RWPE2 (cell line): ENCODE results near the gene CDK3.

Experiments used
- ATAC-seq: fragments of 200-7000 bp; cut with Tn5 transposase; 3 replicates; pipeline ENCODE4 v1.9.1; 2021; ENCODE audit warnings: low read depth
- DNase-seq: peaks from one replicate; pipeline ENCODE4 v3.0.0-alpha.2; 2020; ENCODE audit warnings: low spot score
- H3K27ac ChIP-seq: fragments of 450-650 bp; 2 replicates; pipeline ENCODE4 v1.5.1; 2017; ENCODE audit warnings: mild to moderate bottlenecking; ENCODE audit not compliant: poor library complexity, severe bottlenecking
- H3K27me3 ChIP-seq: fragments of 250-450 bp; sonication (Bioruptor Pico); 2 replicates; pipeline ENCODE4 v1.5.1; 2021; ENCODE audit warnings: mild to moderate bottlenecking, moderate library complexity; ENCODE audit not compliant: insufficient read depth, poor library complexity, severe bottlenecking
- H3K36me3 ChIP-seq: fragments of 250-450 bp; sonication (Bioruptor Pico); 2 replicates; pipeline ENCODE4 v1.5.1; 2020; ENCODE audit warnings: low read depth, mild to moderate bottlenecking, moderate library complexity
- H3K4me1 ChIP-seq: fragments of 250-450 bp; sonication (Bioruptor Pico); 2 replicates; pipeline ENCODE4 v1.5.1; 2021; ENCODE audit warnings: mild to moderate bottlenecking, moderate library complexity; ENCODE audit not compliant: insufficient read depth, poor library complexity, severe bottlenecking
- H3K4me3 ChIP-seq: fragments of 250-450 bp; sonication (Bioruptor Pico); 2 replicates; pipeline ENCODE4 v1.5.1; 2021; ENCODE audit warnings: mild to moderate bottlenecking, moderate library complexity; ENCODE audit not compliant: severe bottlenecking
- H3K9me3 ChIP-seq: fragments of 250-450 bp; sonication (Bioruptor Pico); 2 replicates; pipeline ENCODE4 v1.5.1; 2021; ENCODE audit warnings: mild to moderate bottlenecking, moderate library complexity; ENCODE audit not compliant: severe bottlenecking
- TF ChIP-seq, protein P1 (sequence below): fragments of 450-650 bp; IDR thresholded peaks from one replicate; pipeline ENCODE4 v1.5.1; 2017; ENCODE audit warnings: mild to moderate bottlenecking, moderate library complexity; ENCODE audit not compliant: poor library complexity, severe bottlenecking

The CDK3 gene

DNA sequence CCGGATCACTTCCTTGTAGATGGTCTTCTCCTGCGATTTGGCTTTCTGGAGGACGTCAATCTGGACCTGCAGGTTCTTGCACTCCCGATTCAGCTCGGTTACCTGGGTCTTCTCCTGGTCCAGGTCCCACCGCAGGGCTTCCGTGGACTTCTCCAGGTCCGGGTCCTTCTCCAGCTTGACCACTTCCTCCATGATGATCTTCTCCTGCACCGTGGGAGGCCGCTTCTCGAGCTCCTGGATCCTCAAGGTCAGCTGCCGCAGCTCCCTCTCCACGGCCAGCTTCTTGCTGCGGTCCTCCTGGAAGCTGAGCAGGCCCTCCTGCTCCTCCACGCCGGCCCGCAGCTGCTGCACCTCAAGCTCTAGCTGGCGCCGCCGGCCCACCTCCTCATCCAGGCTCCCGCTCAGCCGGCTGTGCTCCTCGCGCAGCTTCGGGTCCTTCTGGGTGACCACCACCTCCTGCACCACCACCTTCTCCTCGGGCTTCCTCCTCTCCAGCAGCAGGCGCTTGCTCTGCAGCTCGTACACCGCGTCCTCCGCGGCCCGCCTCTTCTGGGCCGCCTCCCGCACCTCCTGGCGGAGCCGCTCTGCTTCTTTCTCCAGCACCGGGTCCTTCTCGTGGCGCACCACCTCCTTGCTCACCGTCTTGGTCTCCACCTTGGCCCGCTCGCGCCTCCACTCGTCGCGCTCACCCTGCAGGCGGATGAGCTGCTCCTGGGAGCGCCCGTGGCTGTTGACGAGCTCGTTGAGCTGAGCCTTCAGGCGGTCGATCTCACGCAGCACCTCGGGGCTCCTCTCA is 8.2 kb downstream of the CDK3 start:
- Histone ChIP-seq H3K27me3 (no peaks in the 10 kb centered on the region), H3K4me3 (no peak overlapping the region), H3K36me3 (peaks cover 9% of the 10 kb centered on the region), H3K9me3 (no peaks in the 10 kb centered on the region), H3K4me1 (no peaks in the 10 kb centered on the region), H3K27ac (no peak overlapping the region)
- DNase-seq (peak; percentile 64), ATAC-seq (no peak)
- TF ChIP-seq, protein P1, sequence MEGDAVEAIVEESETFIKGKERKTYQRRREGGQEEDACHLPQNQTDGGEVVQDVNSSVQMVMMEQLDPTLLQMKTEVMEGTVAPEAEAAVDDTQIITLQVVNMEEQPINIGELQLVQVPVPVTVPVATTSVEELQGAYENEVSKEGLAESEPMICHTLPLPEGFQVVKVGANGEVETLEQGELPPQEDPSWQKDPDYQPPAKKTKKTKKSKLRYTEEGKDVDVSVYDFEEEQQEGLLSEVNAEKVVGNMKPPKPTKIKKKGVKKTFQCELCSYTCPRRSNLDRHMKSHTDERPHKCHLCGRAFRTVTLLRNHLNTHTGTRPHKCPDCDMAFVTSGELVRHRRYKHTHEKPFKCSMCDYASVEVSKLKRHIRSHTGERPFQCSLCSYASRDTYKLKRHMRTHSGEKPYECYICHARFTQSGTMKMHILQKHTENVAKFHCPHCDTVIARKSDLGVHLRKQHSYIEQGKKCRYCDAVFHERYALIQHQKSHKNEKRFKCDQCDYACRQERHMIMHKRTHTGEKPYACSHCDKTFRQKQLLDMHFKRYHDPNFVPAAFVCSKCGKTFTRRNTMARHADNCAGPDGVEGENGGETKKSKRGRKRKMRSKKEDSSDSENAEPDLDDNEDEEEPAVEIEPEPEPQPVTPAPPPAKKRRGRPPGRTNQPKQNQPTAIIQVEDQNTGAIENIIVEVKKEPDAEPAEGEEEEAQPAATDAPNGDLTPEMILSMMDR, result no peak

DNA sequence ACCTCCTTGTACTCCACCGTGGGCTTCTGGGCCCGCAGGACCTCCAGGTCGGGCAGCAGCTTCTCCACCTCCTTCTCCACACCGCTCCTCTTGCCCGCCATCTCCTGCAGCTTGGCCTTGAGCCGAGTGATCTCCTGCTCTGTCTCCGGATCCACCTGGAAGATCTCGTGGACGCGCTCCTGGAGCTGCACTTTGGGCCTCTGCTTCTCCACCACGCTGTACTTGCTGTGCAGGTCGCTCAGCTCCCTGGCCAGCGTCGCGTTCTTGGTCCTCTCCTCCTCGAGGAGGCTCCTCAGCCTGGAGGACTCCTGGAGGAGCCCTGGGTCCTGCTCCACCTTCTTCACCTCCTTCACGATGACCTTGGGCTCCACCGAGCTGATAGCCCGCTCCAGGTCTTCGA is 8.8 kb downstream of the CDK3 start:
- no peaks in the 10 kb centered on the region for H3K4me1 ChIP-seq
- no peak overlapping the region for H3K27ac ChIP-seq
- DNase-seq (no peak), ATAC-seq (no peak)
- no peaks in the 10 kb centered on the region for H3K27me3 ChIP-seq
- H3K36me3 ChIP-seq, result peaks cover 16% of the 10 kb centered on the region
- no peaks in the 10 kb centered on the region for H3K9me3 ChIP-seq
- H3K4me3 ChIP-seq, result no peak overlapping the region
- TF ChIP-seq, protein P1, result no peak

DNA sequence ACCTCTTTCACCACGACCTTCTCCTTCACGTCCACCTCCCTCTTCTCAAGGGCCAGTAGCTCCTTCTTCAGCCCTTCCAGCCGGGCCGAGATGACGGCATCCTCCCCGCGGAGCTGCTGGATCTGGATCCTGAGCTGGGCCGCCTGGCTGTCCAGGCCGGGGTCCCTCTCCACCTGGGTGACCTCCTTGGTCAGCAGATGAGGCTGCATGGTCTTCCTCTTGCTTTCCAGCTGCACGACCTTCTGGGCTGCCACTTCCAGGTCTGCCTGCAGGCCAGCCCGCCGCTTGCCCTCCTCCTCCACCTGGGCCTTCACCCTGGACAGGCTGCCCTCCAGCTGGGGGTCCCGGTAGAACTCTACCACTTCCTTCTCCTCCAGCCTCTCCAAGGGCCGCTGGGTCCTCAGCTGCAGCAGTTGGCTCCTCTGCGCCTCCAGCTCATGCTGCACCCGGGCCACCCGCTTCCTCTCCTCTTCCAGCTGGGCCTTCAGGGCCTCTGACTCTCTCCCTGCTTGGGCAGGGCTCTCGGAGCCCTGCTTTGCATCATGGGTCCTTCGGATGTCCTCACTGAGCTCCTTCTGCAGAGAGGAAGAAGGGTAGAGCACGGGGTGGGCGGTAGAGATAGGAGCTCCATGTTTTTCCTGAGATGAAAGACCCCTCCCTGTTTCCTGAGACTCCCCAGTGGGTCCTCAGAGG is 9.5 kb downstream of the CDK3 start:
- no peak overlapping the region for H3K27ac ChIP-seq
- no peaks in the 10 kb centered on the region for H3K4me1 ChIP-seq
- no peak overlapping the region for H3K4me3 ChIP-seq
- H3K36me3 ChIP-seq, result peaks cover 19% of the 10 kb centered on the region
- TF ChIP-seq, protein P1, result no peak
- DNase-seq, result peak; percentile 67
- no peaks in the 10 kb centered on the region for H3K27me3 ChIP-seq
- no peak for ATAC-seq
- H3K9me3 ChIP-seq, result no peaks in the 10 kb centered on the region

DNA sequence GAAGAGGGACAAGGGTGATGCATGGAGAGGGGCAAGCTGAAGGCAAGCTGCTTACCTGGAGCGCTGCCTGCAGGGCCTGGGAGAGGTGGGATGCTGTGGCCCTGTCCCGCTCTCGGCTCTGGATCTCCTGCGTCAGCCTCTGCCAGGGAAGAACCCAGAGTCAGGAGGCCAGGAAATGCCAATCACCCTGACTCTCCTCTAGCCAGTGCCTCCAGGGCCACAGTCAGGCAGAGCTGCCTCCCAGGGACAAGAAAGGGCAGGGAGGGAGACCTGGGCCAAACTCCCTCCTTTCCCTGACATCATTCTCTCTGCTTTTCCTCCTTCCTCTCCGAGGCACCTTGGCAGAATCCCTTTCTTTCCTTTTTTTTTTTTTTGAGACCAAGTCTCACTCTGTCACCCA is 11.3 kb downstream of the CDK3 start:
- H3K27ac ChIP-seq, result no peak overlapping the region
- H3K9me3 ChIP-seq, result no peaks in the 10 kb centered on the region
- H3K36me3 ChIP-seq, result peaks cover 11% of the 10 kb centered on the region
- no peak for DNase-seq
- H3K27me3 ChIP-seq, result no peaks in the 10 kb centered on the region
- TF ChIP-seq, protein P1, result no peak
- no peak for ATAC-seq
- no peaks in the 10 kb centered on the region for H3K4me1 ChIP-seq
- no peak overlapping the region for H3K4me3 ChIP-seq
